ENCODE data around the gene MTSS2. TPM values are rescaled to one million over a fixed set of nuclear protein-coding genes. Genes with fewer than 3 reads are reported as not detected.

MTSS2 gene
- total RNA-seq, 2 donors from 2014 or later: 0.70 to 1.5 TPM

DNA sequence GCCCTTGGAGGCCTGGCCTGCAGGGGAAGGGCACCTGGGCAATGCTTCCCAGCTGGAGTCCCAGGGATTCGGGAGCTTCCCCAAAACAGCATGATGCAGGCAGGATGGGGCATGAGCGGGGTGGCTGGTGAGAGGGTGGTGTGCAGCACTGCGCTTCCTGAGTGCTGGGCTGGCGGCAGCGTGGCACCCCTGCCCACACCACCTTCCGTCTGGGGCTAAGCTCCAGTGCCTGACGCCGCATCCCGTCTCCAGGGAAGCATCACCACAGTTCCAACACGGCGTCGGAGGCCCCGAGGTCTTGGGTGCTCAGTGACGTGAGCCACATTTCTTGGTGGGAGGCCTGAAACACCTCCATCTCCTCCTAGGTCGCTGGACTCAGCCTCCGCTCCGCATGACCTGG is 13.8 kb upstream of the MTSS2 start:
- H3K4me3 Mint-ChIP-seq: no peak overlapping the region
- DNase-seq (ENCODE audit: low spot score): no peak
- no peak for ATAC-seq
- H3K4me1 Mint-ChIP-seq (ENCODE audit: low read depth in 2 of 2): peaks cover 0 to 27% of the 10 kb centered on the region in 2 donors
- no peak overlapping the region for H3K27ac Mint-ChIP-seq
- no peaks in the 10 kb centered on the region for H3K27me3 Mint-ChIP-seq
- H3K36me3 Mint-ChIP-seq: no peaks in the 10 kb centered on the region
- no peaks in the 10 kb centered on the region for H3K9me3 Mint-ChIP-seq

DNA sequence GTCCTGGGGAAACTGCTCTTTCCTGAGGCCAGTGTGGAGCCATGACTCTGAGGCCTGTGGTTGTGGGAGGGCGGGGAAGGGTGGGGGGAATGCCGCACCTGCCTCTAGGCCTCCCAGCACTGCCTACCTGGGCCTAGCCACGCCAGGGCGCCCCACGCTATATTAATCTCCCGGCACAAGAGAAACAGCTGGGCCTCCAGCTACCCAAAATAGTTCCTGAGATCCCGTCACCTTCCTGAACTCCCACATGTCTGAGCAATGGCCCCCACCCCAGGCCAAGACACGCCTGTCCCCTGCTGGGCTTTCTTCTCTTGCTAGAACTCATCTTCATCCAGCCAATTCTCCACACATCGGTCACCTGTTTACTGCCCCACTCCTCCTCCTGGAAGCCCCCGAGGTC is 13.0 kb upstream of the MTSS2 start:
- Mint-ChIP-seq H3K27ac (no peak overlapping the region), H3K4me3 (no peak overlapping the region), H3K9me3 (no peaks in the 10 kb centered on the region), H3K4me1 (ENCODE audit: low read depth in 2 of 2) (peaks cover 0 to 27% of the 10 kb centered on the region in 2 donors), H3K27me3 (no peaks in the 10 kb centered on the region), H3K36me3 (no peaks in the 10 kb centered on the region)
- no peak for ATAC-seq
- no peak for DNase-seq (ENCODE audit: low spot score)

DNA sequence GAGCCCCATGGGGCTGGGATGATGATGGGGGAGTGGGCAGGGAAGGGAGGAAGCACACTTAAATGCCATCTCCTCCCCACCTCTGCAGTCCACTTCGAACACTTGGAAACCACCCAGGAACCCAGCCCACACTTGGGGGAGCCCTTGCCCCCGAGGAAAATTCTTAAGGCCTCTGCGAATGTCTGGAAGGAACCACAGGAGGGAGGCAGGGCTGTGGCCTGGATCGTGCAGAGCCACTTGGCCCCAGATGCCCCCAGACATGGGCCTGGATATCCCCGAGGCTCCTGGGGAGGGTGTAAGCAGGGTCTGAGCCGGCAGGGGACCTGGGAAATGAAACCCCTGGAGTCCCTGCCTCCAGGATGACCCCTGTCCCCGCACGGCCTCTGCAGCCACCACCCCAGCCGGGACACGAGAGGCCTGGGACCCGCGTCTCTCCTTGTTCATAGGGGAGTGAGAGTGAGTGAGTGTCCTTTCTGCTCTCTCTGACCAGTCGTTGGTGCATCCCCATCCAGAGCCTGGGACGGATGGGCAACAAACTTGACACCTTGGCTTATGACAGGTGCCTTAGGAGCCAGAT is 11.8 kb upstream of the MTSS2 start:
- no peak overlapping the region for H3K4me3 Mint-ChIP-seq
- DNase-seq (ENCODE audit: low spot score): no peak
- no peaks in the 10 kb centered on the region for H3K36me3 Mint-ChIP-seq
- ATAC-seq: no peak
- no peaks in the 10 kb centered on the region for H3K9me3 Mint-ChIP-seq
- H3K27me3 Mint-ChIP-seq: no peaks in the 10 kb centered on the region
- H3K27ac Mint-ChIP-seq: no peak overlapping the region
- H3K4me1 Mint-ChIP-seq (ENCODE audit: low read depth in 2 of 2): peaks cover 0 to 27% of the 10 kb centered on the region in 2 donors

DNA sequence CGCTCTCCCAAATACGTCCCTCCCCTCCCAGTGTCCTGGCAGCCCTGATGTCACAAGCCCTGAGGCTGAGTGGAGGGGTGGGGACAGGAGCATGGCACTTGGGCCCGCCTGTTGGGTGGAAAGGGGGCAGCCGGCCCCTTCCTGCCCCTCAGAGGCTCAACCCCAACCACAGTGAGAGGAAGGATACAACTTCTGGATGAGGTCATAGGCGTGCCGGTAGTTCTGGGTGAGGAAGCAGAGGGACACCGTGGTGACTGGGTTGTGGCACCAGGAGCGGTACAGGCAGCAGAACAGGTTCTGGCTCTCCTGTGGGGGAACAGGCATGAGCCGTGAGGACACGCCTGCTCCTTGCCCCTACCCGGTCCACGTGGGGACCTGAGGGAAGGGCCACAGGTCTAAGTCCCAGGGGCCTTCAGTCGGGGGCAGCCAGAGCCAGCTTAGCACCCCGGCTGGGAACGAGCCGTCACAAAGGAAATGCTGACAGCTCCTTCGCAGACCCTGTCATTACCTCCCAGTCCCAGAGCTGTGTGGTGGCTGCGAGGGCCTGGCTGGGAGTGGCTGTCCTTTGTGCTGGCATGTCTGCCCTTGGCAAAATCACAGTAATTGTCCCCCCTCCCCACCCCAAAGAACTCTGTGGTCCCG is 11.2 kb upstream of the MTSS2 start:
- peaks cover 0 to 26% of the 10 kb centered on the region in 2 donors for H3K4me1 Mint-ChIP-seq (ENCODE audit: low read depth in 2 of 2)
- H3K4me3 Mint-ChIP-seq: no peak overlapping the region
- no peaks in the 10 kb centered on the region for H3K36me3 Mint-ChIP-seq
- H3K9me3 Mint-ChIP-seq: no peaks in the 10 kb centered on the region
- DNase-seq (ENCODE audit: low spot score): no peak
- H3K27ac Mint-ChIP-seq: no peak overlapping the region
- H3K27me3 Mint-ChIP-seq: no peaks in the 10 kb centered on the region
- peak; percentile 15 to 34 for ATAC-seq

DNA sequence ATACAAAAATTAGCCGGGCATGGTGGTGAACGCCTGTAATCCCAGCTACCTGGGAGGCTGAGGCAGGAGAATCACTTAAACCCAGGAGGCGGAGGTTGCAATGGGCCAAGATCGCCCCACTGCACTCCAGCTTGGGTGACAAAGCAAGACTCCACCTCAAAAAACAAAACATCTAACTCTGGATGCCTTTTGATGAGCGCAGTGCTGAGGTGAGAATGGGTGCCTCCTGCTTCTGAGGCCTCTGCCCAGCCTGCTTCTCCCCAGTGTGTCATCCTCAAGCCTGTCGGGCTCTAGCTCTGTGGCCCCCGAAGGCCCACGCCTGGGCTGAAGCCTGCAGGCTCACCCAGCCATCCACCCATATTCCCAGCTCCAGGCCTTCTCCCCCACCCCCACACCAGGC is 10.5 kb upstream of the MTSS2 start:
- Mint-ChIP-seq H3K27me3 (no peaks in the 10 kb centered on the region), H3K27ac (no peak overlapping the region), H3K9me3 (no peaks in the 10 kb centered on the region), H3K36me3 (no peaks in the 10 kb centered on the region), H3K4me3 (no peak overlapping the region), H3K4me1 (ENCODE audit: low read depth in 2 of 2) (peaks cover 0 to 22% of the 10 kb centered on the region in 2 donors)
- DNase-seq (ENCODE audit: low spot score): no peak
- ATAC-seq: no peak

DNA sequence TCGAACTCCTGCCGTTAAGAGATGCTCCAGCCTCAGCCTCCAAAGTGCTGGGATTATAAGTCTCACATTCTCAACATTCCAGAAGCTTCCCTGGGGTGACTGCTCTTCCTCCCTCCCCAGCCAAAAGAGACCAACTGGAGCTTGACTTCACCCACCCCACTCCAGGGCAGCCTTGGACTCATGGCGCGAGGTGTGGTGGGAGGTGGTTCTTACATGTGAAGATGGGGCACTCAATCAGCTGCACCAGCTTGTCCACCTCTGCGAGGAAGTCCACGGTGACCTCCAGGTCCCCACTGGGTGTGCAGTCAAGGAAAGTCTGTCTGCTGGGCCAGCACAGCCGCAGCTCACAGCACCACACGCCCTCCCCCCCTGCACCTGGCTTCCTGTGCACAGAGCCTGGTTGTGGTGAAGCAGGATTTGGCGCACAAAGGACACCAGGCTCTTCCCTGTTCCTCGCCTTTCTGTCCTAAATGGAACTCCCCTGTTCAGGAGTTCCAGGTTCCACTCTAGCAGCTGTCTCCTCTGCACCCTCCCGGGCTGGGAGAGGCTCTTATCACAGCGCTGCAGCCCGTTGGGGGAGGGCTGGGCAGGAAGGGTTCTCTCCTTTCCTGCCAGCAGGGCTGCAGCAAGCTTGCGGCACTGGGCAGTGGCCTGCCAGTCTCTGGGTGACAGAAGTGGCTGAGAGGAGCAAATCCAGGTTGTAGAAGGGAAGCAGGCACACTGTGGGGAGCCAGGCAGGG is 9.6 kb upstream of the MTSS2 start:
- Mint-ChIP-seq H3K27ac (no peak overlapping the region), H3K27me3 (no peaks in the 10 kb centered on the region), H3K4me1 (ENCODE audit: low read depth in 2 of 2) (peaks cover 0 to 20% of the 10 kb centered on the region in 2 donors), H3K36me3 (no peaks in the 10 kb centered on the region), H3K9me3 (no peaks in the 10 kb centered on the region), H3K4me3 (no peak overlapping the region)
- ATAC-seq (no peak), DNase-seq (ENCODE audit: low spot score) (no peak)

DNA sequence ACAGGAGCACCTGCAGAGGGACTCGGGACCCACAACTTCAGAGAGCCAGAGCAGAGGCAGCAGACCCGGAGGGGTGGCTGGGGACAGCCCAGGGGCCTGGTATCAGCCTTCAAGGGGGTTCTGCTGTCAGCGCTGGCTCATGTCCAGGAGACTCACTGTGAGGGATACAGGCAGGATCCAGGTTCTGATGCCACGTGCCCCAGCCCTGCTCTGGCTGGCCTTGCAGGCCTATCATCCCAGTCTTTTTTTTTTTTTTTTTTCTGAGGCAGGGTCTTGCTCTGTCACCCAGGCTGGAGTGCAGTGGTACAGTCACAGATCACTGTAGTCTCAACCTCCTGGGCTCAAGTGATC is 9.0 kb upstream of the MTSS2 start:
- Mint-ChIP-seq H3K27me3 (no peaks in the 10 kb centered on the region), H3K9me3 (no peaks in the 10 kb centered on the region), H3K36me3 (no peaks in the 10 kb centered on the region), H3K4me1 (ENCODE audit: low read depth in 2 of 2) (peaks cover 0 to 20% of the 10 kb centered on the region in 2 donors), H3K4me3 (no peak overlapping the region), H3K27ac (no peak overlapping the region)
- DNase-seq (ENCODE audit: low spot score): no peak
- ATAC-seq: no peak

DNA sequence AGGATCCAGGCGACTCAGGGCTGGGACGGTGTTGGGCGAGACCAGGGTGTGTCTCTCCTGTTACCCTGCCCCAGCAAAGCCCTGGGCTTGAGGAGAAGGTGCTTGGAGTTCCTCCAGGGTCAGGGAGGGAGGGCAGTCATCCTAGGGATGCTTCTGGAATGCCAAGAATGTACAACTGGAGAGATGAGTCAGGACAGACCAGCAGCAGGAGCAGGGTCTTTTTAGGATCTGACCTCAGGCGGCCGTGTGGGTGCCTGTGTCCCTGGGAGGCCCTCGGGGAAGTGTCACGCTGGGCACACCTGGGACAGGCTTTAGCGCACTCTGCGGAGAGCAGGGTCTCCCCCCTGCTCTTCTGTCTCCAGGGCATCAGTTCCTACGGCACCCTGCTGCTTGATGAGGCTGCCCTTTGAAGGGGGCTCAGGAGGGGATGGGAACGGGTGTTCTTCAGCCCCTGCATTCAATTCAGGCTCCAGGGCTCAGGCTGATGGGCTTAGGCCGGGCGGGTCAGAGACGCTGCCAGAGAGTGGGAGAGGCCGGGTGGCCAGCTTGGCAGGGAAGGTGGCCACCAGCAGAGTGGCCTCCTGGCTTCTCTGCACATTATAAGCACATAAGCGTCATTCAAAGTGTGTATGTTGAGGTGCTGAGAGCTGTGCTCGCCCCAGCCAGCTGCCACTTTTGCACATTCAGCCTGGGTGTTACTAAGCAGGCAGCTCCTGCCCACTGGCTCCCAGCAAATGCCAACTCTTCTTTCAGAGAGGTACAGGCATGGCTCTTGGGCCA is 8.4 kb upstream of the MTSS2 start:
- Mint-ChIP-seq H3K36me3 (no peaks in the 10 kb centered on the region), H3K27ac (no peak overlapping the region), H3K9me3 (no peaks in the 10 kb centered on the region), H3K27me3 (no peaks in the 10 kb centered on the region), H3K4me1 (ENCODE audit: low read depth in 2 of 2) (peaks cover 0 to 18% of the 10 kb centered on the region in 2 donors), H3K4me3 (no peak overlapping the region)
- ATAC-seq: no peak
- DNase-seq (ENCODE audit: low spot score): no peak

DNA sequence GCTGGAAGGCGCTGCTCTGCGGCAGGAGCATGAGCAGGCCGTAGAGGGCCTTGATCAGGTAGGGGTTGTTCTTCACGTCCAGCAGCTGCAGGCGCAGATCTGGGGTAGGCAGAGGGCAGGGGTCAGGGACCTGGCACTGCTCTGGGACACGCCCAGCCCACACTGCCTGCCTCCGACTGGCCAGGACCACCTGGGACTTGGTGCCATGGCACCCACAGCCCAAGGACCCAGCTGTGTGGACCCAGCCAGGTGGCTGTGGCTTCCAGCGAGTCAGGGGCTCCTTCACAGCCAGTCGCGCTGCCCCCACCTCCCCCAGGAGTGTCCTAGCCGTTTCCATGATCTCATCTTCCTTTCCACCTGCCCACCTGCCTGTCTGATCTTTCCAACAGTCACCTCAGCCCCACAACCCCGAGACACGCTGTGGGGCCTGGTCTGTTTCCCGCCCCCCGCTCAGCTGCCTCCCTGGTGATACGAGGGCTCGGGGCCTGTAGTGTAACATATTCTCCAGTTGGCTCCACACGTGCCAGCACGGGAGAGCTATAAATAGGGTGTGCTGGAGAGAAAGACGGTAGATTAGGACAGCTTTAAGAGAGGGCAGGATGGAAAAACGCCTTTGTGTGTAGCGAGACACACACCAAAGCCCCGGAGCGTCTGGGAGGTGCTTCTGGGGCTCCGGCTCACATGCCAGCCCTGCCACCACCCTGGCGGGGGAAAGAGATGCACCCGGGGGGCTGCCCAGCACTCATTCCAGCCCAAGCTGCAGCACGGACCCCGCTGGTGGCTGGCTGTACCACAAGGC is 7.2 kb upstream of the MTSS2 start:
- no peak overlapping the region for H3K4me3 Mint-ChIP-seq
- no peak for ATAC-seq
- no peaks in the 10 kb centered on the region for H3K27me3 Mint-ChIP-seq
- H3K4me1 Mint-ChIP-seq (ENCODE audit: low read depth in 2 of 2): peaks cover 0 to 15% of the 10 kb centered on the region in 2 donors
- no peak overlapping the region for H3K27ac Mint-ChIP-seq
- DNase-seq (ENCODE audit: low spot score): no peak
- H3K36me3 Mint-ChIP-seq: no peaks in the 10 kb centered on the region
- no peaks in the 10 kb centered on the region for H3K9me3 Mint-ChIP-seq

DNA sequence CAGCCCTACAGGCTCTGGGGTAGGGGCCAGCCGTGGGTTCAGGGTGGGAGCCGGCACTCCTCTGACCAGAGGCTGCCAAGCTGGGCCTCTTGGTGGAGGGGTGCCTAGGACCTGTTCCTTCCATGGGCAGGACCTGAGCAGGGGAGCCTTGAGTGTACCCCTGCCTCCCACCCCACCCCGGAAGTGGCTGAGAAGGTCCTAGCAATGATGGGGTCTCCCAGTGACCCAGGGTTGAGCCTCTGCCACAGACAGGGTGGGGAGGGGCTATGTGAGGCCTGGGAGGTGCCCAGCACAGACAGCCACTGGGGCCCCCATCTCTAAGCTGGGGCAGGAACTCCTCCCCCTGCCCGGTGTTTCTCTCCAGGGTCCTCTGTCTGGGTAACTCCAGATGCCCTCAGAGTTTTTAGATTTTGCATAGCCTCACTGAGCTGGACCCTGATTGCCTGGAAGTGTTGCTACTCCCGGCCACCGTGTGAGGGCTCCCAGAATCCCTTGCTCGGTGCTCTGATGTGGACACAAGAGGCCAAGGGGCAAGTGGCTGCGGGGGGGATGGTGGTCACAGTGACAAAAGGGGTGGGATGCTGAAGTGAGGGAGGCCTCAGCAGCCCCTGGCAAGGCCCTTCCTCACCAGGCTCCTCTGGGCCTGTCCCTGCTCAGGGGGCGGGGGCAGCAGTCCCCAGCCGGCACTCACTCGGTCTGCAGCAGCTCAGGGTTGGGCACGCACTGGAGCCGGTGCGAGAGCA is 6.4 kb upstream of the MTSS2 start:
- H3K27ac Mint-ChIP-seq: no peak overlapping the region
- peaks cover 0 to 11% of the 10 kb centered on the region in 2 donors for H3K4me1 Mint-ChIP-seq (ENCODE audit: low read depth in 2 of 2)
- no peaks in the 10 kb centered on the region for H3K36me3 Mint-ChIP-seq
- ATAC-seq: no peak
- no peak overlapping the region for H3K4me3 Mint-ChIP-seq
- DNase-seq (ENCODE audit: low spot score): no peak
- H3K27me3 Mint-ChIP-seq: no peaks in the 10 kb centered on the region
- H3K9me3 Mint-ChIP-seq: no peaks in the 10 kb centered on the region

DNA sequence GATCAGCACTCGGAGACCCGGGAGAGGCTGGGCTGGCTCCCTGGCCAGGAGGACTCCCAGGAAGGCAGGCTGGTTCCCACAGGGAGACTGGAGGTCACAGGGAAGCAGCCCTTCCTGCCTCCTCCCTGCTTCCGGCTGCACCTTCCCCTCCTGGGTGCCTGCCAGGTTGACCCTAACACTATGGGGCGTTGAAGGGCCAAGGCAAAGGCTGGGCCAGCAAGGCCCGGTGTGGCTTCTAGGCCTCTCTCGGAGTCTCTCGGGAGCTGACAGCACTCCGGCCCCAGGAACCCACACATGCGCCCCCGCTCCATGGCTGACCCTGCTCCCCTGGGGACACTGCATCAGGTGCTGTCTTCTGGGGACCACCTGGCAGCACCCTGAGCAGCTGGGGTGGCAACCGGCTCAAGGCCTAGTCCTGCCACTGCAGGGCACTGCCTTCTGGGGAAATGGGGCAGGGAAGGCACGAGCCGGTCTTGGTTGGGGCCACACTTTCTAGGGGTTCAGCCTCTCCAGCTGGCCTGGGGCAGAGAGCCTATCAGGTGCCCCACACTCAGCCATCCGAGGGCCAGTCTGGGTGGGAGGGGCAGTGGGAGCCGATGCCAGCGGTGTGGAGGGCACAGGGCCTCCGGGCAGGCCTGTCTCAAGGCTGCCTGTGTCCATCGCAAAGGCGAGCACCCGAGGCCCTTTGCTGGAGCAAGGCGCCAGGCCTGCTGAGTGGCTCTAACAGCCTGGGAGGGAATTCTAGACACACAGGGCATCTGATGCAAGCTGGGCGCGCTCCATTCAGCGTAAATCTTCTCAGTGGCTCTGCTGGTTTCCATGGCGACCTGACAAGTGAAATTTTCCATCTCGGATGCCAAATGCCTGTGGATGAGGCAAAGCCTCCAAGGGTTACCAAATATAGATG is 5.6 kb upstream of the MTSS2 start:
- Mint-ChIP-seq H3K4me1 (ENCODE audit: low read depth in 2 of 2) (peaks cover 0 to 7% of the 10 kb centered on the region in 2 donors), H3K4me3 (no peak overlapping the region), H3K9me3 (no peaks in the 10 kb centered on the region), H3K27me3 (no peaks in the 10 kb centered on the region), H3K27ac (no peak overlapping the region), H3K36me3 (no peaks in the 10 kb centered on the region)
- DNase-seq (ENCODE audit: low spot score) (no peak), ATAC-seq (no peak)

All from natural killer cell treated with Interleukin-12 subunit alpha and Interleukin-12 subunit beta and Interleukin-15 and Interleukin-18, amount 100 ng/mL, for 72 hours (primary cell).